H9 (cell line): Measurements from ENCODE around the gene S100A7A. TPM values are rescaled to one million over a fixed set of nuclear protein-coding genes. Genes with fewer than 3 reads are reported as not detected.
"Not testable (repeated sequence)": the region's sequence is repeated elsewhere in the genome, so short reads cannot be mapped to it uniquely, and the experiment has no call there.

Source experiments
- DNase-seq: peaks from one replicate; pipeline ENCODE4 v3.0.0-alpha.2; 2017
- H2AFZ ChIP-seq: one replicate; pipeline ENCODE4 v1.6.1; 2013; ENCODE audit warnings: mild to moderate bottlenecking, low read length, control low read depth, moderate library complexity
- H2AK5ac ChIP-seq: 2 replicates; pipeline ENCODE4 v1.6.1; 2013; ENCODE audit warnings: low read length, control low read depth, mixed read lengths; ENCODE audit not compliant: insufficient read length
- H2BK120ac ChIP-seq: one replicate; pipeline ENCODE4 v1.6.1; 2013; ENCODE audit warnings: low read depth, mild to moderate bottlenecking, low read length, control low read depth, inconsistent platforms; ENCODE audit not compliant: poor library complexity, severe bottlenecking
- H2BK12ac ChIP-seq: 2 replicates; pipeline ENCODE4 v1.6.1; 2013; ENCODE audit warnings: low read length, control low read depth, mixed read lengths, low read depth; ENCODE audit not compliant: insufficient read length
- H2BK15ac ChIP-seq: 2 replicates; pipeline ENCODE4 v1.6.1; 2013; ENCODE audit warnings: low read depth, low read length, control low read depth
- H2BK20ac ChIP-seq: one replicate; pipeline ENCODE4 v1.6.1; 2013; ENCODE audit warnings: low read depth, mild to moderate bottlenecking, low read length, control low read depth, inconsistent platforms; ENCODE audit not compliant: poor library complexity, severe bottlenecking
- H2BK5ac ChIP-seq: 2 replicates; pipeline ENCODE4 v1.6.1; 2013; ENCODE audit warnings: low read length, control low read depth, mixed read lengths; ENCODE audit not compliant: insufficient read length
- H3K14ac ChIP-seq: 2 replicates; pipeline ENCODE4 v1.6.1; 2013; ENCODE audit warnings: low read length, control low read depth; ENCODE audit not compliant: insufficient read depth
- H3K18ac ChIP-seq: 2 replicates; pipeline ENCODE4 v1.6.1; 2013; ENCODE audit warnings: low read depth, mild to moderate bottlenecking, mixed read lengths, low read length, control low read depth; ENCODE audit not compliant: insufficient read length
- H3K23ac ChIP-seq: 2 replicates; pipeline ENCODE4 v1.6.1; 2013; ENCODE audit warnings: low read length, control low read depth, mixed read lengths, low read depth; ENCODE audit not compliant: insufficient read length
- H3K23me2 ChIP-seq: 2 replicates; pipeline ENCODE4 v1.6.1; 2013; ENCODE audit warnings: low read depth, mild to moderate bottlenecking, mixed read lengths, low read length, control low read depth; ENCODE audit not compliant: insufficient read length, poor library complexity, severe bottlenecking
- H3K27ac ChIP-seq: 2 replicates; pipeline ENCODE4 v1.5.1; 2013; ENCODE audit warnings: low read length, control low read depth, mixed read lengths, low read depth; ENCODE audit not compliant: insufficient read length
- H3K27me3 ChIP-seq: 2 replicates; pipeline ENCODE4 v1.6.1; 2013; ENCODE audit warnings: low read length, control low read depth, inconsistent platforms; ENCODE audit not compliant: insufficient read depth
- H3K4ac ChIP-seq: 2 replicates; pipeline ENCODE4 v1.6.1; 2013; ENCODE audit warnings: low read depth, mild to moderate bottlenecking, control low read depth, inconsistent platforms, low read length, moderate library complexity
- H3K4me1 ChIP-seq: 2 replicates; pipeline ENCODE4 v1.6.1; 2013; ENCODE audit warnings: low read length, control low read depth, inconsistent platforms; ENCODE audit not compliant: insufficient read depth
- H3K4me2 ChIP-seq: 2 replicates; pipeline ENCODE4 v1.6.1; 2013; ENCODE audit warnings: low read length, control low read depth, mixed read lengths; ENCODE audit not compliant: insufficient read length, insufficient read depth
- H3K56ac ChIP-seq: 2 replicates; pipeline ENCODE4 v1.6.1; 2013; ENCODE audit warnings: low read depth, mild to moderate bottlenecking, mixed read lengths, low read length, control low read depth; ENCODE audit not compliant: insufficient read length
- H3K79me1 ChIP-seq: 2 replicates; pipeline ENCODE4 v1.6.1; 2013; ENCODE audit warnings: low read depth, mild to moderate bottlenecking, moderate library complexity, low read length, control low read depth, inconsistent platforms; ENCODE audit not compliant: insufficient read depth, poor library complexity, severe bottlenecking
- H3K79me2 ChIP-seq: 2 replicates; pipeline ENCODE4 v1.6.1; 2013; ENCODE audit warnings: low read length, control low read depth, inconsistent platforms; ENCODE audit not compliant: insufficient read depth
- H3K9ac ChIP-seq: 2 replicates; pipeline ENCODE4 v1.6.1; 2013; ENCODE audit warnings: low read length, control low read depth, mixed read lengths; ENCODE audit not compliant: insufficient read length; ENCODE audit errors: extremely low read depth
- H3K9me3 ChIP-seq: one replicate; pipeline ENCODE4 v1.6.1; 2013; ENCODE audit warnings: low read depth, low read length, inconsistent platforms; ENCODE audit not compliant: control insufficient read depth
- H3T11ph ChIP-seq: one replicate; pipeline ENCODE4 v1.6.1; 2013; ENCODE audit warnings: mild to moderate bottlenecking, low read length, control low read depth, inconsistent platforms
- H4K20me1 ChIP-seq: one replicate; pipeline ENCODE4 v1.6.1; 2013; ENCODE audit not compliant: control insufficient read depth, insufficient read length, insufficient read depth
- H4K5ac ChIP-seq: 2 replicates; pipeline ENCODE4 v1.6.1; 2013; ENCODE audit warnings: low read depth, mild to moderate bottlenecking, mixed read lengths, low read length, control low read depth; ENCODE audit not compliant: insufficient read length
- H4K8ac ChIP-seq: replicated peaks from 2 replicates; pipeline ENCODE4 v1.6.1; 2013; ENCODE audit warnings: low read length, control low read depth, mixed read lengths, low read depth; ENCODE audit not compliant: insufficient read length
- H4K91ac ChIP-seq: 2 replicates; pipeline ENCODE4 v1.6.1; 2013; ENCODE audit warnings: low read depth, mild to moderate bottlenecking, moderate library complexity, mixed read lengths, low read length, control low read depth; ENCODE audit not compliant: insufficient read length
- H3K27ac Mint-ChIP-seq, 3 experiments: 2 replicates in 2 of 3; 3 replicates in 1 of 3; pipeline ENCODE4 v1.8.0; 2020 to 2021; ENCODE audit warnings: mixed read lengths in 3 of 3, mild to moderate bottlenecking in 1 of 3, moderate library complexity in 1 of 3
- H3K27me3 Mint-ChIP-seq: 2 replicates; pipeline ENCODE4 v1.8.0; 2021; ENCODE audit warnings: low read depth, mild to moderate bottlenecking, moderate library complexity, mixed read lengths
- H3K36me3 Mint-ChIP-seq, 3 experiments: 2 replicates in 2 of 3; 3 replicates in 1 of 3; pipeline ENCODE4 v1.8.0; 2020 to 2021; ENCODE audit warnings: low read depth in 3 of 3, mixed read lengths in 3 of 3; ENCODE audit not compliant: insufficient read depth in 1 of 3
- H3K4me1 Mint-ChIP-seq, 2 experiments: 2 replicates each; pipeline ENCODE4 v1.8.0; 2020; ENCODE audit warnings: mixed read lengths in 2 of 2
- H3K4me3 Mint-ChIP-seq, 2 experiments: 2 replicates in 1 of 2; 3 replicates in 1 of 2; pipeline ENCODE4 v1.8.0; 2020 to 2021; ENCODE audit warnings: mild to moderate bottlenecking in 2 of 2, mixed read lengths in 2 of 2, moderate library complexity in 1 of 2
- H3K9me3 Mint-ChIP-seq, 2 experiments: 2 replicates in 1 of 2; 3 replicates in 1 of 2; pipeline ENCODE4 v1.8.0; 2020; ENCODE audit warnings: mild to moderate bottlenecking in 2 of 2, mixed read lengths in 2 of 2, moderate library complexity in 1 of 2
- CTCF ChIP-seq: fragments of 200-600 bp; sonication (generic); conservative IDR thresholded peaks from 3 replicates; pipeline ENCODE4 v1.8.0; 2021; ENCODE audit warnings: antibody characterized with exemption, mild to moderate bottlenecking
- WGBS: extraction: QIAGEN DNeasy Blood & Tissue Kit; methylation state at CpG from one replicate; pipeline ENCODE4 v1.1.7; 2013; ENCODE audit warnings: missing lambda C conversion rate, low lambda C conversion rate, mixed read lengths; ENCODE audit not compliant: insufficient read length; ENCODE audit errors: extremely low coverage; 5-methylcytosine and 5-hydroxymethylcytosine counted together
- total RNA-seq: library from RNA; stranded (reverse); gene quantifications from 2 replicates; pipeline ENCODE4 v1.2.1, GENCODE V29; 2021

The S100A7A gene
- total RNA-seq, 1 experiment from 2014 or later: not detected

GRCh38 chr1:153404768-153405167 is 11.6 kb upstream of the S100A7A start:
- peak; percentile 73 for DNase-seq
- H3K4me1 Mint-ChIP-seq: peaks cover 7 to 24% of the 10 kb centered on the region in 2 experiments; a peak in 3 of 4 replicates
- H3K9me3 Mint-ChIP-seq: peaks cover 6 to 7% of the 10 kb centered on the region in 2 experiments
- no CpG with 5 or more reads among the region's 15 CpGs for WGBS
- Histone ChIP-seq H3K4me1 (peaks cover 3% of the 10 kb centered on the region; the same call in 1 of the 2 replicates), H4K5ac (no peak overlapping the region), H3K79me1 (no peaks in the 10 kb centered on the region), H3K27ac (no peak overlapping the region), H3K9me3 (no peaks in the 10 kb centered on the region), H3K79me2 (no peaks in the 10 kb centered on the region), H3K18ac (no peak overlapping the region), H3K4ac (no peak overlapping the region), H2BK15ac (no peak overlapping the region), H2BK5ac (no peak overlapping the region), H3K23ac (no peak overlapping the region), H3K14ac (no peak overlapping the region), H3K27me3 (no peaks in the 10 kb centered on the region), H2BK120ac (no peak overlapping the region), H2AK5ac (no peak overlapping the region), H2BK12ac (no peak overlapping the region), H3K56ac (no peak overlapping the region), H4K91ac (no peak overlapping the region), H2AFZ (no peak overlapping the region), H3K9ac (no peak overlapping the region), H2BK20ac (no peak overlapping the region), H3K4me2 (no peak overlapping the region), H4K8ac (no peak overlapping the region), H4K20me1 (no peaks in the 10 kb centered on the region), H3T11ph (no peak overlapping the region), H3K23me2 (no peaks in the 10 kb centered on the region)
- peaks cover 41% of the 10 kb centered on the region for H3K27me3 Mint-ChIP-seq
- no peak overlapping the region for H3K27ac Mint-ChIP-seq
- no peak overlapping the region for H3K4me3 Mint-ChIP-seq
- peak; percentile 82 for TF ChIP-seq CTCF
- peaks cover 0 to 3% (median 0%) of the 10 kb centered on the region in 3 experiments; a peak in 3 of 7 replicates for H3K36me3 Mint-ChIP-seq

- not testable (repeated sequence) for H4K5ac ChIP-seq, H3K27ac Mint-ChIP-seq, H3K18ac ChIP-seq, H3K9ac ChIP-seq, H2BK20ac ChIP-seq, H4K91ac ChIP-seq, H3K4me3 Mint-ChIP-seq, H2AFZ ChIP-seq, H4K8ac ChIP-seq, H3K79me1 ChIP-seq, H3K4me2 ChIP-seq, H3K36me3 Mint-ChIP-seq, H3K27me3 ChIP-seq, H2BK15ac ChIP-seq, H2BK5ac ChIP-seq, H3K27ac ChIP-seq, H3K4ac ChIP-seq, H3K9me3 ChIP-seq, H2BK12ac ChIP-seq, H3K4me1 ChIP-seq, H3K23me2 ChIP-seq, H3T11ph ChIP-seq, H4K20me1 ChIP-seq, H2AK5ac ChIP-seq, H3K23ac ChIP-seq, H3K9me3 Mint-ChIP-seq, H3K14ac ChIP-seq, H3K79me2 ChIP-seq, H2BK120ac ChIP-seq, H3K56ac ChIP-seq
- H3K27me3 Mint-ChIP-seq: peaks cover 52% of the 10 kb centered on the region
- peaks cover 7 to 24% of the 10 kb centered on the region in 2 experiments; a peak in 3 of 4 replicates for H3K4me1 Mint-ChIP-seq
- DNase-seq: peak; percentile 6
- no CpG with 5 or more reads among the region's 6 CpGs for whole genome bisulfite sequencing
These were observed 10.3 kb upstream of the S100A7A start for GRCh38 chr1:153405825-153406599.
